ENCODE results near the gene SHH.
"Not testable (repeated sequence)": the region's sequence is repeated elsewhere in the genome, so short reads cannot be mapped to it uniquely, and the experiment has no call there.

SHH gene

GRCh38 chr7:155842496-155843265, 30.4 kb upstream of the SHH start:
- no peak for DNase-seq

GRCh38 chr7:155840909-155841308, 28.6 kb upstream of the SHH start:
- DNase-seq = no peak

GRCh38 chr7:155840262-155840885, 28.1 kb upstream of the SHH start:
- DNase-seq = no peak

GRCh38 chr7:155839461-155839860, 27.2 kb upstream of the SHH start:
- no peak for DNase-seq

GRCh38 chr7:155838312-155838711, 26.0 kb upstream of the SHH start:
- DNase-seq = not testable (repeated sequence)

- no peak for DNase-seq
Measured at GRCh38 chr7:155837126-155837479, 24.8 kb upstream of the SHH start.

- no peak for DNase-seq
Measured at GRCh38 chr7:155836216-155837125, 24.2 kb upstream of the SHH start.

- DNase-seq = no peak
Measured at GRCh38 chr7:155835446-155836215, 23.4 kb upstream of the SHH start.

GRCh38 chr7:155834486-155835048, 22.3 kb upstream of the SHH start:
- no peak for DNase-seq

GRCh38 chr7:155833651-155834050, 21.4 kb upstream of the SHH start:
- no peak for DNase-seq

- no peak for DNase-seq
Measured at GRCh38 chr7:155832581-155832981, 20.3 kb upstream of the SHH start.

- no peak for DNase-seq
Measured at GRCh38 chr7:155831807-155832524, 19.7 kb upstream of the SHH start.

GRCh38 chr7:155830961-155831806, 18.9 kb upstream of the SHH start:
- DNase-seq = no peak

GRCh38 chr7:155829796-155830470, 17.7 kb upstream of the SHH start:
- no peak for DNase-seq

GRCh38 chr7:155825336-155825735, 13.1 kb upstream of the SHH start:
- no peak for DNase-seq

GRCh38 chr7:155824227-155824886, 12.1 kb upstream of the SHH start:
- DNase-seq = no peak

- no peak for DNase-seq
Measured at GRCh38 chr7:155821851-155822250, 9.6 kb upstream of the SHH start.

- DNase-seq = no peak
Measured at GRCh38 chr7:155820788-155821187, 8.5 kb upstream of the SHH start.

GRCh38 chr7:155820246-155820645, 8.0 kb upstream of the SHH start:
- no peak for DNase-seq

GRCh38 chr7:155819186-155819585, 6.9 kb upstream of the SHH start:
- no peak for DNase-seq

All from SW 1271 (cell line).